HG02759 (cell line): ENCODE data around the gene NFKBIB.
"Not testable (repeated sequence)": the region's sequence is repeated elsewhere in the genome, so short reads cannot be mapped to it uniquely, and the experiment has no call there.

ENCODE experiments used
- ATAC-seq: cut with Tn5 transposase; IDR thresholded peaks from one replicate; pipeline ENCODE4 v1.9.1; 2021; ENCODE audit warnings: mild to moderate bottlenecking, moderate library complexity; ENCODE audit not compliant: unreplicated experiment

NFKBIB gene, protein sequence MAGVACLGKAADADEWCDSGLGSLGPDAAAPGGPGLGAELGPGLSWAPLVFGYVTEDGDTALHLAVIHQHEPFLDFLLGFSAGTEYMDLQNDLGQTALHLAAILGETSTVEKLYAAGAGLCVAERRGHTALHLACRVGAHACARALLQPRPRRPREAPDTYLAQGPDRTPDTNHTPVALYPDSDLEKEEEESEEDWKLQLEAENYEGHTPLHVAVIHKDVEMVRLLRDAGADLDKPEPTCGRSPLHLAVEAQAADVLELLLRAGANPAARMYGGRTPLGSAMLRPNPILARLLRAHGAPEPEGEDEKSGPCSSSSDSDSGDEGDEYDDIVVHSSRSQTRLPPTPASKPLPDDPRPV

DNA sequence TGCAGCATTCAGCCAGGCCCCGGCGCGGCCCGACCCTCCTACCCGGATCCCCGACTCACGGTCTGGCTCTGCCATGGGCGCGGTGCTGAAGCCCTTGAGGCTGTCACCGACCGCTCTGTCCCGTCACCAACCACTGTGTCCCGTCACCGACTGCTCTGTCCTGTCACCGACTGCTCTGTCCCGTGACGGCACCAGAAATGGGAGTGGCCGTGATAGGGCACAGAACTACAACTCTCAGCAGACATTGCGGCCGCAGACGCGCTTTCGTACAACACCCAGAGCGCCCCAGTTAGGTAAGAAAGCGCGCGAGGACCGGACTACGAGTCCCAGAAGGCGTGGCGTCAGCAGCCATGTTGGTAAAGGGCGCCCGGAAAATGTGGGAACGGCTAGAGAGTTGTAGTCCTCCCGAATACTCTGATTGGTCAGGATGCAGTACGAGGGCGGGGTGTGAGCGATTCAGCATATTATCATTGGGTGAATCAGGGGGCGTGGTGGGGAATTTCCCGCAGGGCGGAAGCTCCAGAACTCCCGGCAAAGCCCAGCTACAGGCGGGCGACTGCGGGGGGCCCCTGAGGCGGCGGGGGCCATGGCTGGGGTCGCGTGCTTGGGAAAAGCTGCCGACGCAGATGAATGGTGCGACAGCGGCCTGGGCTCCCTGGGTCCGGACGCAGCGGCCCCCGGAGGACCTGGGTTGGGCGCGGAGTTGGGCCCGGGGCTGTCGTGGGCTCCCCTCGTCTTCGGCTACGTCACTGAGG lies at the start of gene NFKBIB, which contains the start of gene SIRT2:
NFKBIB (plus strand) TSS at position 523 of the 755 bp plus-strand sequence; CDS start at position 587, 64 bp downstream.
SIRT2 (minus strand) TSS at position 172 of the 755 bp plus-strand sequence; CDS start at position 75, 97 bp downstream.
- peak; percentile 88 for ATAC-seq

DNA sequence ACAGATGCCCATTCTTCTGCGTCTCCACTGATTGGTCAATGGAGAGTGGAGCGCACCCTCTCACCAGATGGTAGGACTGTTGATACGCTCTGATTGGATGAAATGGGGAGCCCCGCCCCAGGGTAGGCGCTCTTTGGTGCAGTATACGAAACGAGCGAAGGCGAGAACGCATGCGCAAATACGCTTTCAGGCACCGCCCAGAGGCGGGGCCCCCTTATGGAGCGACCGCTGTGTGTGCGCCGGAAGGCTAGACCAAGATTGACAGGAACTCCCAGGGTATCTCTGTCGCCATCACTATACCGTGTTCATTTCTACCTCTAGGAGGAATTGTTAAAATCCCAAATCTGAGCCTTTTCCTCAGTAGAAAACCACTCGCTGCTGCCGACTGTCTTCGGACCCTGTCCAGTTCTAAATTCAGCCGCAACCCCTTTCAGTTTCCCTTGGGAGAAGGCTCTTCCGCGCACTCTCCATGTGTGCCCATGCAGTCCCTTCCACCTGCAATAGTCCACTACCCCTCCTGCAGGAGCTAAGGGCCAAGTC lies 49.3 kb upstream of the NFKBIB start:
- ATAC-seq: peak; percentile 64

DNA sequence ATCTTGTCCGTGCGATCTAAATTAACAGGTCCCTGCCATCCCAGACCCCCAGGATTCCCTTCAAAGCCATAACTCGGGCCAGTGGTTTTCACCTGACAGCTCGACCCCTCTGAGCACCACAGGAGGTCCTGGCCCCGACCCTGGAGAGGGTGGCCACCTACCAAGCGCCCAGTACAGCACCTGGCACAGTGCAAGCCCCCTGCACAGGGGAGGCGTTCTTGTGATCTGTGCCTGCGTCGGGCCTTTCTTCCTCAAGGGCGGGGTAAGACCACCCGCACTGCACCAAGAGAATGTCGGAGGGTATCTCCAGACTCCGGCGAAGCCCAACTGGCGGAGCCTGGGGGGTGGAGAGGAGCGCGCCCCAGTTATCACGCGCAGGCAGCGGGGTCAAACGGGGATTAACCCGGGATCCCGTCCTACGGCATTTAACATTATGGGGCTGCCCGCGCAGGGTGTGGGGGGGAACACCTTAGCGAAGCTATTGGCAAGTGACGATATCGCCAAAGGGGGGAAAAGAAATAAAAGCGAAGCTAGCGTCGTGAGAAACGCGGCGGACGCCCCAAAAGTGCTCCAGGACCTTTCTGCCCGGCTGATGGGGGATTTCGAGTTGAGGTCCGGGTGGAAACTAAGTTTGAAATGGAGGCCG lies 48.7 kb upstream of the NFKBIB start:
- ATAC-seq: no peak

DNA sequence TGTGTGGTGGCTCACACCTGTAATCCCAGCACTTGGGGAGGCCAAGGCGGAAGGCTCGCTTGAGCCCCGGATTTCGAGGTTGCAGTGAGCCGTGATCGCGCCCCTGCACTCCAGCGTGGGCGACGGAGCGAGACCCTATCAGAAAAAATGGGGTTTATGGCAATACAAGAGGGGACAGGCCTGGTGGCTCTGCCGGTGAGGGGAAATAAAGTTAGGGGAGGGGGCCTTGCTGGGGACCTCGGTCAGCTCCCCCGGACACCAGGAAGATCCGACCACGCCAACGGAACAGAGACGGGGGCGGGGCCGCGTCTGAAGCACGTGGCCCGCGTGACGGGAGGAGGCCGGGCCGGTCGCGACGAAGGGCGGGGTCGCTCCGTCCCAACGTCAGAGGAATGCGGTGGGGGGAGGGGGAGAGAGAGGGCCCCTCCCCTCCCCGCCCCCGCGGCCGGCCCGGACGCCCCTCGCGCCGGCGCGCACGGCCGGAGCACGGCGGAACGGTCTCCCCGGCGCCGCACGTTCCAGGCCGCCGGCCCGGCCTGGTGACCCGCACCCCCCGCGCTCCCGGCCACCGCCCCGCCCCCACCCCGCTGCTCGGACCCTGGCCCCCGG lies 48.0 kb upstream of the NFKBIB start:
- peak; percentile 27 for ATAC-seq

DNA sequence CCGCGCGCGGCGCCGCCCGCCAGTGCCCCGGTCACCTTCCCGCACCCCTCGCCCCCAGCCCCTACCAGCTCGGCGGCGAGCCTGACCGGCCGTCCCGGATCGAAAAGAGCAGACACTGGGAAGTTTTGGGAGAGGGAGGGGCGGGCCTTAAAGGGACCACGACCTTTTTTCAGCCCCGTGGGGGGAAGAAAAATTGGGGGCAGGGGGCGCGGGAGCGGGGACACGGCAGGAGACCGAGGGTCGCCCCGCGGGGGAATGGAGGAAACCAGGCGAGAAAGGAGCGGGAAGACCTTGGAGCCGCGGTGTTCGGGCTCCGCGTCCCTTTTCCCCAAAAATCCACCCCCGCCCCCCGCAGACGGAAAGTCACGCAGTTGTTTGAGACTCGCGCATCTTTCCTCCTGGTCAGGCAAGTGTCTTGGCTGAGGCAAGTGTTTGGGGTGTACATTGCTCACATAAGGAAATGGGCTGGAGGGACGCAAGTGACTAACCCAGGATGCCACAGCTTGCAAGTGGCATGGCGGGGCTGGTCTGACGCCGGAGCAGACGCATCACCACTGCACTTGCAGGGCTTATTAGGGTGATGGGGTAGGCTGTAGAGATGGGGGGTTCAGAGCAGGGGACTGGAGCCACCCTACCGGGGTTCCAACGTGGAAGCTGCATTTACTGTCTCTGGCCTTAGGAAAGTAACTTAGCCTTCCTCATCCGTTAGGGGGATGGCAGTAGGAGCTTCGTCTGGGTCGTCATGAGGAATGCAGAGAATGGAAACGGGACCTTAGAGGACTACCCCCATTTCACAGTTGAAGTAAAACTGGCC lies 47.3 kb upstream of the NFKBIB start:
- no peak for ATAC-seq

DNA sequence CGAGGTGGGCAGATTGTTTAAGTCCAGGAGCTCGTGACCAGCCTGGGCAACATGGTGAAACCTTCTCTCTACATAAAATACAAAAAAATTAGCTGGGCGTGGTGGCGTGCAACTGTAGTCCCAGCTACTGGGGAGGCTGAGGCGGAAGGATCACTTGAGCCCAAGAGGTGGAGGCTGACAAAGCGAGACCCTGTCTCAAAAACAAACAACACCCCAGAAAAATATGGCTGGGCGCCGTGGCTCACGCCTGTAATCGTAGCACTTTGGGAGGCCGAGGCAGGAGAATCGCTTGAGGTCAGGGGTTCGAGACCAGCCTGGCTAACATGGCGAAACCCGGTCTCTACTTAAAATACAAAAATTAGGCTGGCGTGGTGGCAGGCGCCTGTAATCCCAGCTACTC lies 46.6 kb upstream of the NFKBIB start:
- ATAC-seq: no peak

DNA sequence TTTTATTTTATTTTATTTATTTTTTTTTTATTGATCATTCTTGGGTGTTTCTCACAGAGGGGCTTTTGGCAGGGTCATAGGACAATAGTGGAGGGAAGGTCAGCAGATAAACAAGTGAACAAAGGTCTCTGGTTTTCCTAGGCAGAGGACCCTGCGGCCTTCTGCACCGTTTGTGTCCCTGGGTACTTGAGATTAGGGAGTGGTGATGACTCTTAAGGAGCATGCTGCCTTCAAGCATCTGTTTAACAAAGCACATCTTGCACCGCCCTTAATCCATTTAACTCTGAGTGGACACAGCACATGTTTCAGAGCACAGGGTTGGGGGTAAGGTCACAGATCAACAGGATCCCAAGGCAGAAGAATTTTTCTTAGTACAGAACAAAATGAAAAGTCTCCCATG lies 44.8 kb upstream of the NFKBIB start:
- ATAC-seq: not testable (repeated sequence)

DNA sequence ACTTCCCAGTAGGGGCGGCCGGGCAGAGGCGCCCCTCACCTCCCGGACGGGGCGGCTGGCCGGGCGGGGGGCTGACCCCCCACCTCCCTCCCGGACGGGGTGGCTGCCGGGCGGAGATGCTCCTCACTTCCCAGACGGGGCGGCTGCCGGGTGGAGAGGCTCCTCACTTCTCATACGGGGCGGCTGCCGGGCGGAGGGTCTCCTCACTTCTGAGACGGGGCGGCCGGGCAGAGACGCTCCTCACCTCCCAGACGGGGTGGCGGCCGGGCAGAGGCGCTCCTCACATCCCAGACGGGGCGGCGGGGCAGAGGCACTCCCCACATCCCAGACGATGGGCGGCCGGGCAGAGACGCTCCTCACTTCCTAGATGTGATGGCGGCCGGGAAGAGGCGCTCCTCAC lies 44.0 kb upstream of the NFKBIB start:
- not testable (repeated sequence) for ATAC-seq

DNA sequence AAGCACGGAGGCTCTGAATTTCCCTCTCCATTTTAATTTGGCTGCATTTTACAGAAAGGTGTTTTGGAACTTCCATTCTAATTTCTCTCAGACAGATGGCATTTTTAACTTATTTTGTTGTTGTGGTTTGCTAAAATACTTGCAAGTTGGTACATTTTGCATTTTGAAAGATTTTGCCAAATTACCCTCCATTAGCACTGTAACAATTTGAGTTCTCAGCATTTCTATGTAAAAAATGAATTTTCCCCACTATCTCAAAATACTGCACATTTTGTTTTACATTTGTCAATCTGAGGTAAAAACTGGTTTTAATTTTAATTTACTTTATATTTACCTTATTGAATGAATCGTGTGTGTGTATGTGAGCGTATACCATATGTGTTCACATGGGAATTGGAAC lies 43.0 kb upstream of the NFKBIB start:
- no peak for ATAC-seq

DNA sequence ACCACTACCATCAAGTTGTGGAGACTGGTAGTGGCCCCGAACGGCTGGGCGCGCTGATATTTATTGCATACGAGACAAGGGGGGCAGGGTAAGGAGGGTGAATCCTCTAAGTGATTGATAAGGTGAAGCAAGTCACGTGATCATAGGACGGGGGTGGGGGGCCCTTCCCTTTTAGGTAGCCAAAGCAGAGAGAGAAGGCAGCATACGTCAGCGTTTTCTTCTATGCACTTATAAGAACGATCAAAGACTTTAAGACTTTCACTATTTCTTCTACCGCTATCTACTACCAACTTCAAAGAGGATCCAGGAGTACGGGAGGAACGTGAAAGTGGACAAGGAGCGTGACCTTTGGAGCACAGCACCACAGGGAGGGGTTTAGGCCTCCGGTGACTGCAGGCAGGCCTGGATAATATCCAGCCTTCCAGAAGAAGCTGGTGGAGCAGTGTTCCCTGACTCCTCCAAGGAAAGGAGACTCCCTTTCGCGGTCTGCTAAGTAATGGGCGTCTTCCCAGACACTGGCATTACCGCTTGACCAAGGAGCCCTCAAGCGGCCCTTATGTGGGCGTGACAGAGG lies 40.1 kb upstream of the NFKBIB start:
- ATAC-seq: not testable (repeated sequence)

DNA sequence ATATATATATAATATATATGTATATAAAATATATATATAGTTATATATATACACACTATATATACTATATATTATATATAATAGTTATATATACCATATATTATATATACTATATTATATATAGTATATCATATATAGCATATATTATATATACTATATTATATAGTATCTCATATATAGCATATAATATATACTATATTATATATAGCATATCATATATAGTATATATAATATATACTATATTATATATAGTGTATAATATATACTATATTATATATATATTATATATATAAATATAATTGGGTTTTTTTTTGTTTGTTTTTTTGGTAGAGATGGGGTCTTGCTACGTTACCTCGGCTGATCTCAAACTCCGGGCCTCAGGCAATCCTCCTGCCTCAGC lies 38.4 kb upstream of the NFKBIB start:
- no peak for ATAC-seq

DNA sequence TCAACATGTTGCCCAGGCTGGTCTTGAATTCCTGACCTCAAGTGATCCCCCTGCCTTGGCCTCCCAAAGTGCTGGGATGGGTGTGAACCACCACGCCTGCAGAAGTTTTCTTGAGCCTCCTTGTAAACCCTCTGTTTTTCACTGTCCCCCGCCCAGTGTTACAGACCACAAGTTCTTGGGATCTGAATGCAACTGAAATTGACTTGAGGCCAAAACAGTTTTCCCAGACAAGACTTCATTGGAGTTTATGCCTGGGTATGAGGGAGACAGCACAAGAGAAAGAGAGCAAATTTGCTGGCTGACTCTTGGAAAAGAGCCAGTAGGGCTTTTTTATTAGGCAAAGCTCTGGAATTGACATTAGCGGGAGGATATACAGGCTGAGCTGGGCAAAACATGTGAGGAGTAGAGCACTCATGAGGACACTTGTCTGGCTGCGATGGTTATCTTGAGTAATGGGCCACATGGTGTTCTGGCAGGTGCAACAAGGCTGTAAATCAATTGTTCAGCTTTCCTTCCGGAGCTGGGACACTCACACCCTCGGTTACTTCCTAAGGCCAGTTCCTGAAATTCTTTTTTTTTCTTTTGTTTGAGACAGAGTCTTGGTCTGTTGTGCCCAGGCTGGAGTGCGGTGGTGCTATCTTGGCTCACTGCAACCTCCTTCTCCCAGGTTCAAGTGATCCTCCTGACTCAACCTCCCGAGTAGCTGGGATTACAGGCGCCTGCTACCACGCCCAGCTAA lies 37.3 kb upstream of the NFKBIB start:
- no peak for ATAC-seq

DNA sequence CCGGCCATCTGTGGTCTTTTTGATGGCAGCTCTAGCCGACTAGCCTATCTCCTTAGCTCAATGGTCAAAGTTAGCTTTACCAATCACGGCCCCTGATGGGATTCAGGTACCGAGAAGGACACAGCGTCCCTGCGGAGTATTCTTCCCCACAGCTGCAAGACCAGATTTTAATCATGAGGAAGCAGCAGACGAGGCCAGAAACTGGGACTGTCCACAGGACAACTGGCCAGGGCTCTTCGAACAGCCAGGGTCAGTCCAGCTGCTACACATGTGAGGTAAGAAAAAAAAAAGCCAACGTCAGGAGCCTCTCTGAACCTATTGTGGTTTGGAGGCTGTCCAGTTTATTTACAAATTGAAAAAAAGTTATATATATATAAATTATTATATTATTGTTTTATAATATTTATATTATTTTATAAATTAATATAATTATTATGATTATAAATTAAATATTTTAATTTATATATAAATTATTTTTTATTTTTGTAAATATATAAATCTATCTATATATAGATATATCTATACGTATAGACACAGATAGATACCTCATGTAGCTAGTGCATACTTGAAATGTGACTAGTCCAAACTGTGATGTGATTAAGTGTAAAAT lies 32.5 kb upstream of the NFKBIB start:
- ATAC-seq: no peak

DNA sequence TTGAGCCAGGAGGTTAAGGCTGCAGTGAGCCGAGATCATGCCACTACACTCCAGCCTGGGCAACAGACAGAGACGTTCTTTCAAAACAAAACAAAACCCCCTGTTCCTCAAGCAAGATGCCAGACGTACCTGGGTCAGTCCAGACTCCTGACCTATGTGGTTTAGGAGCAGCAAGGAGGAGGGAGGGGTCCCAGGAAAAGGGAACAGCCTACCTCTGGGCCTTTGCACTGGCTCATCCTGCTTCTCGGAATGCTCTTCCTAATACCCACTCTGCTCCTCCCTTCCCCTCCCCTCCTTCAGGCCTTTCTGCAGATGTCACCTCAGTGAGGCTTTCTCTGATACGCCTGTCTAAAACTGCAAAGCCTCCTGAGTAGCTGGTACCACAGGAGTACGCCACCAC lies 31.2 kb upstream of the NFKBIB start:
- no peak for ATAC-seq

DNA sequence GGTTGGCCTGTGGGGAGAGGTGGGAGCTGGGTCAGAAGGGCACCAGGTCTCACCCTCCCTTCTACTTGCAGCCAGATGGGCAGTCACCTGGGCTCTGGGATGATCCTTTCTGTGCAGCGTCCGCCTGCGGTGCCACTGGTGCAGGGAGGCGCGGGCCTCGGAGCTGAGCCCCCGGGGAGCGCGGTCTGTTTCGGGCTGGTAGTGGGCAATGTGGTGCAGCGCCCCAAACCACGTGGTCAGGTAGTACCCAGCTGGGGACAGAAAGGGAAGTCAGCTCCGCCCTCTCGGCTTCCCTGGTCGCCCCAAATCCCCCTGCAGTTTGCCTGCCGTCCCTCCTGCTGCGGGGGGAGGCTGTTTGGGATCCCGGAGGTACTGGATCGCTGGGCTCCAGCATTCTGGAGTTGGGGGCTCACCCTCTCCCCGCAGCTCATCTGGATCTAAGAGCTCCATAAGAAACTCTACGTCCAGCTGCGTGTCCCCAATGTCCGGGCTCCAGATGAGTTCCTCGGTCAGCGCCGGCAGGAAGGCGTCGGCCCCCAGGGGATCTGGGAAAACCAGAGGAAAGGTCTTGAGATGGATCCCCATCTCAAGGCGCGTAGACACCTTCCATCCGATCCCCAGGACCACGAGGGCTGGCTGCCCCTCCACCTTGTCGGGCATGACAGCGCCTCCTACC lies 30.5 kb upstream of the NFKBIB start:
- ATAC-seq: no peak

DNA sequence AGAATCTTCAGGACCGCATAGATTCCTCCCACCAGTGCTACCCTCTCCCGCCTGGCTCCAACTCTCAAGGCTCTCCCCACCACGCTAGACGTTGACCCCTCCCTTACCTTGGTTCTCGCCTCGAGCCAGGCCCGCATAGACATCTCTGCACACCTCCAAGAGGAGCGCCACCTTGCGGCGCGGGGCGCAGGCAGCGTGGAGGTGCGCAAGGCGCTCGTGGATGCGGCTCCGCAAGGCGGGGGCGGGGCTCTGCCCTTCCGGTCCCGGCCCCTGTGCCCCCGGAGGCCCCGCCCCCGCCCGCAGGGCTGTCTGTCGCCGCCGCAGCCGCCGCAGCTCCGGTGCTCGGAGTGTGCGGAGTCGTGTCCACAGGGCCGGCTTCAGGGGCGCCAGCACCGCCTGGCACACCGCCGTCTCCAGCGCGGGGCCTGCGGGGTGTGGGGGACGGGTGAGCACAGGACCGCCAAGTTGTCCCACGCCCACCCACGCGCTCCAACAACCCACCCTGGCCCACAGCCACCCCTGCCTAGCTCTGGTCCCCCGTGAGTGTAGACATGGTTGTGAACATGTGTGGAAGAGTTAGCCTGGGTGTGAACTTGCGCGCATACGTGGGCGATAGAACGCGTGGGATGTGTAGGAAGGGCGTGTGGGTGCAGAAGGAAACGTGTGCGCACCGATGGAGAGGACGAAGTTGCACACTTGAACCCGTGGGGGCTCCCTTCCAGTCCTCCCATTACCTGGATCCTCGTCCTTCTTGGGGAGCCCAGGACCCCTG lies 29.7 kb upstream of the NFKBIB start:
- ATAC-seq: peak; percentile 84

DNA sequence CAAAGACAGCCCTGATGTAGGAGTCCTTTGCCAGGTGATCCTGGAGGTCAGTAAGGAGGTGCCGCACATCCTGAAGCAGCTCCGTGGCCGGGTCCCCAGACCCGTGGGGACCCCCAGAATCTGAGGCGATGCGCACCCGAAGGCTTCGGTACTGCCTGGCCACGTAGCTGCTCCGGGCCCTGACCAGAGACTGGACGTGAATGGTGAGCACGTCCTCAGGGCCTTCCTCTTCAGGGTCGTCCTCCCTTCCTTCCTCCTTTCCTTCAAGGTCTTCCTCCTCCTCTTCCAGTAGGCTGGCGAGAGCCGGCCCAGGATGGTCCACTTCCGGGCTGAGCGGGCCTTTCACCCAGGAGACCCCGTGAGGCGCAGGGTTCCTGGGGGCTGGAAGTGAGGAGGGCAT lies 29.2 kb upstream of the NFKBIB start:
- no peak for ATAC-seq
